ENCODE measurements around the gene MINDY2.

DNA sequence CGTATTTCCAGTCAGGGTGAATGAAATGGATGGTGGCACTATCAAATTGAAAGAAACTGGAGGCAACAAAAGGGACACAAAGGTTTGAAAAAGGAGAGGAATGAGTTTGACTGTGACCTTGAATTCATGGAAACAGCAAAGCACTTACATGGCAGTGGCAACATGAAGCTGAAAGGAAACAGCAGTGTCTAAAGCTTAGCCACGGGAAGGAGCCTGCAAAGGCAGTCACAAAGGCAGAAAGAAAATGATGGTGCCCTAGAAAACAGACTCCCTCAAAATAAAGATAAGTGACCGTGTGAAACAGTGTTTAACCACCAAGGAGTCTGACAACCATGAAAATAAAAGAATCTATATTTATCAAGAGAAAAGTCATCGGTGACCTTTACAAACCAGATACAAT, 111.1 kb downstream of the MINDY2 start:
- TF ChIP-seq, protein P1, sequence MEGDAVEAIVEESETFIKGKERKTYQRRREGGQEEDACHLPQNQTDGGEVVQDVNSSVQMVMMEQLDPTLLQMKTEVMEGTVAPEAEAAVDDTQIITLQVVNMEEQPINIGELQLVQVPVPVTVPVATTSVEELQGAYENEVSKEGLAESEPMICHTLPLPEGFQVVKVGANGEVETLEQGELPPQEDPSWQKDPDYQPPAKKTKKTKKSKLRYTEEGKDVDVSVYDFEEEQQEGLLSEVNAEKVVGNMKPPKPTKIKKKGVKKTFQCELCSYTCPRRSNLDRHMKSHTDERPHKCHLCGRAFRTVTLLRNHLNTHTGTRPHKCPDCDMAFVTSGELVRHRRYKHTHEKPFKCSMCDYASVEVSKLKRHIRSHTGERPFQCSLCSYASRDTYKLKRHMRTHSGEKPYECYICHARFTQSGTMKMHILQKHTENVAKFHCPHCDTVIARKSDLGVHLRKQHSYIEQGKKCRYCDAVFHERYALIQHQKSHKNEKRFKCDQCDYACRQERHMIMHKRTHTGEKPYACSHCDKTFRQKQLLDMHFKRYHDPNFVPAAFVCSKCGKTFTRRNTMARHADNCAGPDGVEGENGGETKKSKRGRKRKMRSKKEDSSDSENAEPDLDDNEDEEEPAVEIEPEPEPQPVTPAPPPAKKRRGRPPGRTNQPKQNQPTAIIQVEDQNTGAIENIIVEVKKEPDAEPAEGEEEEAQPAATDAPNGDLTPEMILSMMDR (IDR thresholded peaks at IDR 0.05; ENCODE audit: insufficient read depth, low read length, poor library complexity, severe bottlenecking), result no peak
- TF ChIP-seq EZH2phosphoT487 (conservative IDR thresholded peaks at IDR 0.05; ENCODE audit: low read length), result no peak
